Gastroesophageal sphincter (tissue), 3 donors: ENCODE data around the gene ZEB2.

ENCODE experiments used
- CTCF ChIP-seq, 4 experiments: fragments of 200-600 bp in 2 of 4; fragments of 450-650 bp in 2 of 4; sonication (generic) in 1 of 4; IDR thresholded peaks; one replicate each; pipeline ENCODE4 v1.5.1; 2017 to 2019; ENCODE audit warnings: antibody characterized with exemption in 4 of 4, mild to moderate bottlenecking in 2 of 4, moderate library complexity in 2 of 4
- POLR2A ChIP-seq, 2 donors: fragments of 450-650 bp; IDR thresholded peaks; one replicate each; pipeline ENCODE4 v1.6.1; 2017; ENCODE audit warnings: antibody characterized with exemption in 2 of 2, mild to moderate bottlenecking in 2 of 2, moderate library complexity in 1 of 2
- POLR2AphosphoS5 ChIP-seq: sonication (generic); formaldehyde crosslinking; IDR thresholded peaks from one replicate; pipeline ENCODE4 v1.6.1; 2017; ENCODE audit warnings: antibody characterized with exemption

- no peak for TF ChIP-seq CTCF (IDR thresholded peaks at IDR 0.05)
- TF ChIP-seq POLR2A (IDR thresholded peaks at IDR 0.05), result no peak
- no peak for TF ChIP-seq POLR2AphosphoS5
Measured at GRCh38 chr2:144514616-144515091, 5.3 kb downstream of the ZEB2 start.
